HG03025 (cell line): ENCODE measurements around the gene RUNDC1.

Experiments
- ATAC-seq: cut with Tn5 transposase; IDR thresholded peaks from one replicate; pipeline ENCODE4 v1.9.1; 2021; ENCODE audit warnings: mild to moderate bottlenecking, moderate library complexity; ENCODE audit not compliant: unreplicated experiment, low FRiP score

RUNDC1 gene

DNA sequence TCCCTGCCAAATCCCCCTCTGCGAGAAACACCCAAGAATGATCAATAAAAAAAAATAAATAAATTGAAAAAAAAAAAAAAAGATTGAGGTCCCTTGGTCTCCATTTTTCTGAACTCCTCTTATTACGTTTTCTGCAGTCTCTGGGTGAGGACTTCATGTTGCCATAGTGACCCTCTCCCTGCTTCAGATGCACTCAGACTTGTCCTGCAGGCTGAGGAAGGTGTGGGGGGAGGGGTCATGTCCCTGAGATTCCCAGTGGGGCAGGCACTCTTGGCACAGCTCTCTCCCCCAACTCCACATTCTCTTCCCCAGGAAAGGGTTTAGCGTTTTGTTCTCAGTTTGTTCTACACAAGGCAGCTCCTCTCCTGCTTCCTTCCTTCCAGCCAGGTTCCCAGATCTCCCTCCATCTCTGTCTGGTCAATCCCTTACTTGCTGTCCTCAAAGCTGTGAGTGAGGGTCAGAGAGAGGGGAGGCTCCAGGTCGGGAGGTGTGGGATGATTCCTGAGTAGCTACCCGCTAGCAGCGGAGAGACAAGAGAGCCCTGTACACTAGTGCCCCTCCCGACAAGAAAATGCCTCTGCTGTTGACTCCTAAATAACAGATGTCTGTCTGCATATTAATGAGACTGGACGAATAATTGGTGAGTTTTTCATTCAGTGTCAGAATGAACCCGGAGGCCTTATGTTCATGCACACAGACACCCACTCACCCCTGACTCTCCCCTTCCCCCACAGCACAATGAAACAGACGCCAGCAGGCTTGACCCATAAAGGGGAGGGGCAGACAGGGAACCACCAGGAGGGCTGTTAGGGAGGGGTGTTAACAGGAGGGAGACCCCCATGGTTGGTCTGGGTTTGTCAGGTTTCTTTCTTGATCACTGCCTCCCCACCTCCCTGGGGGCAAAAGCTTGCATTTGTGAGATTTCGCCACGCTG is 53.9 kb downstream of the RUNDC1 start:
- ATAC-seq: no peak

DNA sequence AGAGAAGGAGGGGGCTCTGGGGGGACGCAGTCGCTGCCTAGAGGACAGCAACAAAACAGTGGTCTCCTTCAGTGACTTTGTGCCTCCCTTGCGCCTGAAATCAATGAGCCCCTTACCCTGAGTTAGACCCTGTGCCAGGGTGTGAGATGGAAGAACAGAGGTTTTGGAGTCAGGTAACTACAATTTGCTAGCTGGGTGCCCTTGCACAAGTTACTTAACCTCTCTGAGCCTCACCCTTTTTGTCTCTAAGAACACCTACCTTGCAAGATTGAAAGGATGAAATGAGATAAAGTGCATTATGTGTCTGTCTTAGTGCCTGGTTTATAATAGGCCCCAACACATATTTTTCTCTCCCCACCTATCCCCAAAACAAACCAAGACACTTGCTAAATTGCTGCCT is 54.5 kb downstream of the RUNDC1 start:
- ATAC-seq: no peak

DNA sequence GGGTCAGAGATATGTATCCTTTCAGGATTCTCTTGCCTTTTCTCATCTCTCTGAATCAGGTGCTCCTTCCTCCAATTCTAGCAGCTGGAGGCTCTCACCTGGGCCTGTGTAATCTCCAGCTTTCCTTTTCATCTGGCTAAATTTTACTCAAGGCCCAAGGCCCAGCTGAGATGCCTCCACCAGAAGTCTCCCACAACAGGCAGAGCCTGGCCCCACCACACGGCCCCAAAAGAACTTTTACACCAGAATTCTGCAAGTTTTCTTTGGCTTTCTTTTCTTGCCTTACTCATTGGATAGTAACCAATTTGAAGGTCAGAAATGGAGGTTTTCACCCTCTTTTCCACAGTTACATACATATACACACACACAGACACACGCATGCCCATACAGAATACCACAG is 59.3 kb downstream of the RUNDC1 start:
- ATAC-seq: no peak

DNA sequence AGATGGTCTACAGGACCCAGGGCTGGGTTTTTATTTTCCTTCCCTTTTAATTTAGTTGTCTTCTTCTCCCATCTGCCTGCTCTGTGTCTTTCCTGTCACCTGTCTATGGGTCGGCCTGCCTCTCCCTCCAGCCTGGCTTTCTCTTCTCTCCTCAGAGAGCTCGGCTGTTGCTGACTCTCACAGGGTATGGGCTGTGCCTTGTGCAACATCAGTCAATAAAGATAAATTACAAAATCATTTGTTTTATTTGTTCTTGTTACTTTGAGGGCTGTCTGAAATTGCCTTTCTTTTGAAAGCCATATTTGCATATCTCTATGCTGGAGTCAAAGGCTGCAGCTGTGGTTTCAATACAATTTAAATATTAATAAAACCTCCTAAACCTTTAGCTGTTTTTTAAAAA is 60.3 kb downstream of the RUNDC1 start:
- ATAC-seq: no peak

DNA sequence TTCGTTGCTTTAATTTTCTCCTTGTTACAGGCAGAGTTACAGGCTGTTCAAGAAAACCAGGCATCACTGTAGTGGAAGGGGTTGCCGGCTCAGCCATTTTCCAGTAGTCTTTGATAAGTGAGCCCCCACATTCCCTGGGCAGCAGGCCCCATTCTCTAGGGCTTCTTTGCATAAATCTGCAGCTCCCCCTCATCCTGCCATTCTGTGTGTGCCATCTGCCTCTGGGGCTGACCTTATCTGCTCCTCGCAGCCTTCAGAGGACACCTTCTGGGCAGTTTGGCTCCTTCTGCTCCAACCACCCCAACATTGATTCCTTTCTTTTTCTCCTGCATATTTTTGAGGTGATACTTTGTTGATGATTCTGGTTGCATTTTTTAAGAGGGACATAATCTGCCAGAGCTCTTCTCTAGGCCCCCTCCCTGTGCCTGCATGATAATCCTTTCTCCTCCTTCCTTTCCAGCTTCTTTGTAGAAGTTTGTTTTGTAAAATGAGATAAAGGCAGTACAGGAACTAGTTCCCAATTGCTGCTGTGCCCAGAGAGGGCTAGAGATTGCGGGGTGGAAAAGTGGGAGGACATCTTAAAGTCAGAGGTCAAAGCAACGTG is 61.8 kb downstream of the RUNDC1 start:
- ATAC-seq: no peak
